ENCODE data around the gene PDE6A. TPM values are rescaled to one million over a fixed set of nuclear protein-coding genes. Genes with fewer than 3 reads are reported as not detected.

Gene PDE6A
- total and polyA plus RNA-seq, 2 of the 8 experiments (the other 6 are each of a cell fraction or from before 2014, with no cell fraction given), result not detected

- CTCF ChIA-PET (ENCODE audit: partially characterized antibody), result interaction anchor here (0.8 to 68.7 kb wide), 6 partner anchors 9 to 154 kb away, joined by 3 to 1740 read pairs (median 6); no protein-coding TSS in a partner anchor
- H3K18ac ChIP-seq (ENCODE audit: extremely low read depth, low read length), result no peak overlapping the region
- no peak overlapping the region for H4K91ac ChIP-seq (replicated peaks; ENCODE audit: insufficient read length, low read length)
- H2BK12ac ChIP-seq (ENCODE audit: low read depth, low read length), result no peak overlapping the region
- 0 out of 2 replicates have a peak, but pooled peaks cover 1% of the 10 kb centered on the region for H3K23me2 ChIP-seq (ENCODE audit: low read depth, low read length)
- no peak overlapping the region for H3K56ac ChIP-seq (replicated peaks; ENCODE audit: insufficient read length, low read depth, low read length)
- H2AFZ ChIP-seq (ENCODE audit: low read length), result no peak overlapping the region
- H3K9ac ChIP-seq (replicated peaks in 1 of 4; ENCODE audit: extremely low read depth in 1 of 4, low read depth in 3 of 4, low read length in 3 of 4), result no peak overlapping the region
- H3K79me2 ChIP-seq (ENCODE audit: control insufficient read depth in 1 of 2, insufficient read depth in 2 of 2, low read length in 2 of 2), result no peaks in the 10 kb centered on the region
- no peak for FAIRE-seq
- POLR2A ChIA-PET (ENCODE audit: partially characterized antibody), result interaction anchor here (1.0 kb wide), 1 partner anchor 9 kb away, joined by 3 read pairs; no protein-coding TSS in a partner anchor
- H3K36me3 ChIP-seq (ENCODE audit: control insufficient read depth in 2 of 4, insufficient read depth in 4 of 4, low read length in 3 of 4), result no peaks in the 10 kb centered on the region
- peaks cover 0 to 2% of the 10 kb centered on the region in 2 experiments for H4K20me1 ChIP-seq (replicated peaks in 1 of 2; ENCODE audit: control insufficient read depth in 1 of 2, insufficient read depth in 2 of 2, low read length in 2 of 2)
- H3K14ac ChIP-seq (ENCODE audit: insufficient read length), result no peak overlapping the region
- DNase-seq (ENCODE audit: low read depth in 1 of 2, low spot score in 2 of 2), result no peak
- H4K8ac ChIP-seq (ENCODE audit: extremely low read depth, insufficient read depth, low read length), result no peak overlapping the region
- H3K9me3 ChIP-seq (ENCODE audit: insufficient read depth in 2 of 2, low read depth in 1 of 2, low read length in 1 of 2), result no peaks in the 10 kb centered on the region
- no peak overlapping the region for H2BK120ac ChIP-seq (replicated peaks; ENCODE audit: low read depth, low read length)
- no peak overlapping the region; the same call in 1 of the 2 replicates for H2AK5ac ChIP-seq (ENCODE audit: low read depth, low read length)
- no peaks in the 10 kb centered on the region for H3K27me3 ChIP-seq (replicated peaks in 1 of 4; ENCODE audit: control insufficient read depth in 3 of 4, extremely low read depth in 1 of 4, insufficient read depth in 3 of 4, low read length in 3 of 4)
- H3K4me1 ChIP-seq (replicated peaks in 1 of 4; ENCODE audit: control insufficient read depth in 3 of 4, insufficient read depth in 4 of 4, low read length in 3 of 4), result peaks cover 2 to 6% (median 4%) of the 10 kb centered on the region in 4 experiments
- H3K4me3 ChIP-seq (ENCODE audit: extremely low read depth in 1 of 4, insufficient read depth in 2 of 4, low read depth in 3 of 4, low read length in 4 of 4), result no peak overlapping the region
- H4K5ac ChIP-seq (ENCODE audit: insufficient read length, low read depth, low read length), result no peak overlapping the region
- H3K23ac ChIP-seq (ENCODE audit: insufficient read length), result no peak overlapping the region
- no peak overlapping the region for H2BK5ac ChIP-seq (ENCODE audit: low read depth, low read length)
- no peak overlapping the region for H2BK15ac ChIP-seq (ENCODE audit: low read length)
- H3K27ac ChIP-seq (ENCODE audit: low read depth, low read length), result no peak overlapping the region
- 88% methylated on average over 6 of the region's 6 CpGs; no CpG with 5 or more reads in 1 of the 2 experiments for WGBS, 2 experiments (ENCODE audit: extremely low coverage in 1 of 2, insufficient coverage in 1 of 2, insufficient read length in 1 of 2, insufficient replicate concordance in 2 of 2, low coverage in 1 of 2, low lambda C conversion rate in 2 of 2, missing lambda C conversion rate in 1 of 2)
- peaks cover 2% of the 10 kb centered on the region; the same call in 1 of the 2 replicates for H3K79me1 ChIP-seq (ENCODE audit: low read depth, low read length)
- no peak overlapping the region for H3K4me2 ChIP-seq (ENCODE audit: insufficient read depth in 1 of 2, low read depth in 2 of 2, low read length in 2 of 2)
- H3K4ac ChIP-seq (replicated peaks; ENCODE audit: insufficient read length, low read depth, low read length), result no peak overlapping the region
- H2BK20ac ChIP-seq (ENCODE audit: low read length), result no peak overlapping the region
- TF ChIP-seq ATF3 (IDR thresholded peaks at IDR 0.05; ENCODE audit: insufficient read depth, low read depth, low read length) (no peak), RFX5 (IDR thresholded peaks at IDR 0.05; ENCODE audit: borderline replicate concordance, low read depth, low read length) (no peak), EP300 (IDR thresholded peaks at IDR 0.05; ENCODE audit: borderline replicate concordance in 1 of 2, low read depth in 2 of 2, low read length in 2 of 2) (no peak), CTCF (IDR thresholded peaks at IDR 0.05; ENCODE audit: control extremely low read depth in 1 of 3, insufficient read depth in 1 of 3, low read depth in 1 of 3, low read length in 3 of 3) (no peak), RXRA (IDR thresholded peaks at IDR 0.05; ENCODE audit: insufficient read depth, low read depth, low read length) (no peak), E2F6 (IDR thresholded peaks at IDR 0.05) (no peak), NRF1 (IDR thresholded peaks at IDR 0.05; ENCODE audit: low read depth, low read length) (no peak), CBX8 (IDR thresholded peaks at IDR 0.05; ENCODE audit: borderline replicate concordance, low read depth, low read length) (no peak), SAP30 (IDR thresholded peaks at IDR 0.05; ENCODE audit: insufficient read depth, insufficient replicate concordance, low read length) (no peak)
These were observed 133.7 kb downstream of the PDE6A start for GRCh38 chr5:149810856-149811255.
